ENCODE data around the gene TMEM269.

Gene TMEM269

GRCh38 chr1:42832641-42833240 is 48.0 kb downstream of the TMEM269 start:
- TF ChIP-seq TAF1 (IDR thresholded peaks at IDR 0.05; ENCODE audit: borderline replicate concordance, insufficient read depth, low read length): no peak
- no peak for TF ChIP-seq REST (IDR thresholded peaks at IDR 0.05; ENCODE audit: insufficient read depth in 1 of 2, low read depth in 2 of 2, low read length in 2 of 2)
- TF ChIP-seq SIN3A (IDR thresholded peaks at IDR 0.05; ENCODE audit: borderline replicate concordance, insufficient read depth, low read length): no peak
- TF ChIP-seq POLR2AphosphoS5 (IDR thresholded peaks at IDR 0.05; ENCODE audit: low read depth, low read length): no peak
- no peak for TF ChIP-seq FOXP2 (optimal IDR thresholded peaks at IDR 0.05; ENCODE audit: borderline replicate concordance, extremely low read depth, extremely low read length, insufficient read depth)

- TF ChIP-seq SIN3A (IDR thresholded peaks at IDR 0.05; ENCODE audit: borderline replicate concordance, insufficient read depth, low read length): no peak
- TF ChIP-seq REST (IDR thresholded peaks at IDR 0.05; ENCODE audit: insufficient read depth in 1 of 2, low read depth in 2 of 2, low read length in 2 of 2): no peak
- TF ChIP-seq FOXP2 (optimal IDR thresholded peaks at IDR 0.05; ENCODE audit: borderline replicate concordance, extremely low read depth, extremely low read length, insufficient read depth): no peak
- no peak for TF ChIP-seq TAF1 (IDR thresholded peaks at IDR 0.05; ENCODE audit: borderline replicate concordance, insufficient read depth, low read length)
- TF ChIP-seq POLR2AphosphoS5 (IDR thresholded peaks at IDR 0.05; ENCODE audit: low read depth, low read length): no peak
Observed at GRCh38 chr1:42833981-42834380, 49.2 kb downstream of the TMEM269 start.

- TF ChIP-seq FOXP2 (optimal IDR thresholded peaks at IDR 0.05; ENCODE audit: borderline replicate concordance, extremely low read depth, extremely low read length, insufficient read depth) (no peak), TAF1 (IDR thresholded peaks at IDR 0.05; ENCODE audit: borderline replicate concordance, insufficient read depth, low read length) (no peak), POLR2AphosphoS5 (IDR thresholded peaks at IDR 0.05; ENCODE audit: low read depth, low read length) (no peak), REST (IDR thresholded peaks at IDR 0.05; ENCODE audit: insufficient read depth in 1 of 2, low read depth in 2 of 2, low read length in 2 of 2) (no peak), SIN3A (IDR thresholded peaks at IDR 0.05; ENCODE audit: borderline replicate concordance, insufficient read depth, low read length) (no peak)
Observed at GRCh38 chr1:42834803-42835202, 50.0 kb downstream of the TMEM269 start.

- TF ChIP-seq FOXP2 (optimal IDR thresholded peaks at IDR 0.05; ENCODE audit: borderline replicate concordance, extremely low read depth, extremely low read length, insufficient read depth): no peak
- no peak for TF ChIP-seq SIN3A (IDR thresholded peaks at IDR 0.05; ENCODE audit: borderline replicate concordance, insufficient read depth, low read length)
- no peak for TF ChIP-seq TAF1 (IDR thresholded peaks at IDR 0.05; ENCODE audit: borderline replicate concordance, insufficient read depth, low read length)
- TF ChIP-seq POLR2AphosphoS5 (IDR thresholded peaks at IDR 0.05; ENCODE audit: low read depth, low read length): no peak
- no peak for TF ChIP-seq REST (IDR thresholded peaks at IDR 0.05; ENCODE audit: insufficient read depth in 1 of 2, low read depth in 2 of 2, low read length in 2 of 2)
Observed at GRCh38 chr1:42835422-42835821, 50.6 kb downstream of the TMEM269 start.
